HCT116 (cell line): ENCODE results near the gene SERPINA3. TPM values are rescaled to one million over a fixed set of nuclear protein-coding genes. Genes with fewer than 3 reads are reported as not detected.

ENCODE experiments used
- ATAC-seq: fragments of 200-7000 bp; cut with Tn5 transposase; 2 replicates; pipeline ENCODE4 v1.9.1; 2020; ENCODE audit warnings: mild to moderate bottlenecking, moderate library complexity
- BruUV-seq: library from RNA; stranded (reverse); fragments of 400-500 nt; replicated peaks from 2 replicates; lab custom pipeline; 2021; lab: Mats Ljungman, UMichigan
- CTCF ChIA-PET: fragments of 300-600 bp; sonication (Branson Sonifier 250); formaldehyde crosslinking; loops from one replicate; lab custom pipeline; 2021; ENCODE audit warnings: antibody characterized with exemption; lab: Charles Lee
- POLR2A ChIA-PET: fragments of 300-600, 350-600 bp; sonication (Branson Sonifier 250); formaldehyde crosslinking; loops from one replicate; lab custom pipeline; 2021; ENCODE audit warnings: antibody characterized with exemption; lab: Charles Lee
- RAD21 ChIA-PET, 2 experiments: fragments of 300-600 bp; sonication (Branson Sonifier 250); formaldehyde crosslinking; loops; one replicate each; lab custom pipeline; 2023; ENCODE audit warnings: low total read pairs in 2 of 2; ENCODE audit not compliant: uncharacterized antibody in 2 of 2, unreplicated experiment in 2 of 2, low non-redundant PET in 1 of 2; lab: Charles Lee
- DNase-seq: peaks from one replicate; pipeline ENCODE4 v3.0.0-alpha.2; 2010; ENCODE audit warnings: low read depth, low spot score
- H2AFZ ChIP-seq: fragments of 200-600 bp; shearing (Covaris generic), sonication (generic); 2 replicates; pipeline ENCODE4 v1.6.1; 2017; ENCODE audit warnings: low read depth, mixed run types, mixed read lengths, antibody characterized with exemption, low read length; ENCODE audit not compliant: poor library complexity, severe bottlenecking
- H3K27ac ChIP-seq: 2 replicates; pipeline ENCODE4 v1.5.1; 2012; ENCODE audit warnings: low read depth, low read length
- H3K27me3 ChIP-seq: fragments of 200-600 bp; sonication (generic); 2 replicates; pipeline ENCODE4 v1.6.1; 2016; ENCODE audit warnings: mixed run types, low read length, mixed read lengths; ENCODE audit not compliant: insufficient read depth
- H3K36me3 ChIP-seq, 2 experiments: fragments of 200-500 bp in 1 of 2; fragments of 200-600 bp in 1 of 2; sonication (Bioruptor generic) in 1 of 2; sonication (generic) in 1 of 2; 2 replicates each; pipeline versions ENCODE4 v1.5.1 to v1.6.1; 2014 to 2016; ENCODE audit warnings: low read length in 2 of 2, inconsistent platforms in 1 of 2, mixed read lengths in 1 of 2, mixed run types in 1 of 2; ENCODE audit not compliant: insufficient read depth in 2 of 2, control insufficient read depth in 1 of 2
- H3K4me1 ChIP-seq, 2 experiments: fragments of 200-600 bp in 1 of 2; sonication (generic) in 1 of 2; 2 replicates each; pipeline versions ENCODE4 v1.5.1 to v1.6.1; 2012 to 2017; ENCODE audit warnings: low read length in 2 of 2, inconsistent platforms in 1 of 2, mild to moderate bottlenecking in 1 of 2, mixed read lengths in 1 of 2, mixed run types in 1 of 2, moderate library complexity in 1 of 2; ENCODE audit not compliant: insufficient read depth in 2 of 2, control insufficient read depth in 1 of 2
- H3K4me2 ChIP-seq: fragments of 200-600 bp; sonication (generic); 2 replicates; pipeline ENCODE4 v1.6.1; 2017; ENCODE audit warnings: mixed run types, low read length, mixed read lengths
- H3K4me3 ChIP-seq, 2 experiments: fragments of 200-600 bp in 1 of 2; sonication (generic) in 1 of 2; replicated peaks in 1 of 2; 2 replicates each; pipeline ENCODE4 v1.5.1; 2011 to 2016; ENCODE audit warnings: low read length in 2 of 2, control low read depth in 1 of 2, low read depth in 1 of 2, mild to moderate bottlenecking in 1 of 2, mixed read lengths in 1 of 2, mixed run types in 1 of 2
- H3K79me2 ChIP-seq: fragments of 200-600 bp; sonication (generic); 2 replicates; pipeline ENCODE4 v1.6.1; 2017; ENCODE audit warnings: mild to moderate bottlenecking, mixed run types, low read length, moderate library complexity, mixed read lengths; ENCODE audit not compliant: insufficient read depth
- H3K9ac ChIP-seq: fragments of 200-600 bp; sonication (generic); 2 replicates; pipeline ENCODE4 v1.6.1; 2016; ENCODE audit warnings: low read length, mixed read lengths
- H3K9me2 ChIP-seq: fragments of 200-600 bp; sonication (generic), shearing (Covaris generic); 2 replicates; pipeline ENCODE4 v1.6.1; 2017; ENCODE audit warnings: mixed run types, mild to moderate bottlenecking, moderate library complexity; ENCODE audit not compliant: insufficient read depth
- H3K9me3 ChIP-seq, 2 experiments: fragments of 200-500 bp in 1 of 2; fragments of 200-600 bp in 1 of 2; sonication (Bioruptor generic) in 1 of 2; sonication (generic) in 1 of 2; 2 replicates each; pipeline ENCODE4 v1.6.1; 2014 to 2017; ENCODE audit warnings: low read length in 2 of 2, mixed read lengths in 2 of 2, inconsistent platforms in 1 of 2, low read depth in 1 of 2, mild to moderate bottlenecking in 1 of 2, mixed run types in 1 of 2, moderate library complexity in 1 of 2; ENCODE audit not compliant: control insufficient read depth in 1 of 2, insufficient read depth in 1 of 2
- H4K20me1 ChIP-seq: fragments of 200-600 bp; sonication (generic), shearing (Covaris generic); 2 replicates; pipeline ENCODE4 v1.6.1; 2017; ENCODE audit warnings: mixed run types, mild to moderate bottlenecking, moderate library complexity; ENCODE audit not compliant: insufficient read depth
- ATF3 ChIP-seq: IDR thresholded peaks from 2 replicates; pipeline ENCODE4 v1.6.1; 2012
- CBX3 ChIP-seq: IDR thresholded peaks from 2 replicates; pipeline ENCODE4 v1.6.1; 2012; ENCODE audit warnings: low read depth
- CEBPB ChIP-seq: IDR thresholded peaks from 2 replicates; pipeline ENCODE4 v1.6.1; 2012; ENCODE audit warnings: low read depth
- EGR1 ChIP-seq: IDR thresholded peaks from 2 replicates; pipeline ENCODE4 v1.6.1; 2012; ENCODE audit warnings: low read depth
- ELF1 ChIP-seq: IDR thresholded peaks from 2 replicates; pipeline ENCODE4 v1.6.1; 2012; ENCODE audit warnings: low read depth, borderline replicate concordance
- EZH2 ChIP-seq: fragments of 200-600 bp; sonication (generic); IDR thresholded peaks from 2 replicates; pipeline ENCODE4 v1.6.1; 2017; ENCODE audit warnings: antibody characterized with exemption, mixed run types
- EZH2phosphoT487 ChIP-seq: fragments of 200-600 bp; IDR thresholded peaks from 2 replicates; pipeline ENCODE4 v1.6.1; 2018; ENCODE audit warnings: antibody characterized with exemption, borderline replicate concordance
- FOSL1 ChIP-seq: IDR thresholded peaks from 2 replicates; pipeline ENCODE4 v1.6.1; 2012; ENCODE audit warnings: low read depth
- MAX ChIP-seq: IDR thresholded peaks from 2 replicates; pipeline ENCODE4 v1.6.1; 2012
- POLR2A ChIP-seq: IDR thresholded peaks from 2 replicates; pipeline ENCODE4 v1.7.0; 2011; ENCODE audit warnings: borderline replicate concordance; ENCODE audit not compliant: insufficient read depth, insufficient read length; ENCODE audit errors: extremely low read depth
- POLR2AphosphoS5 ChIP-seq: IDR thresholded peaks from 2 replicates; pipeline ENCODE4 v1.6.1; 2011; ENCODE audit warnings: mild to moderate bottlenecking, low read depth, low read length, moderate library complexity
- RAD21 ChIP-seq: IDR thresholded peaks from 2 replicates; pipeline ENCODE4 v1.6.1; 2012; ENCODE audit warnings: low read depth, mild to moderate bottlenecking
- REST ChIP-seq: IDR thresholded peaks from 2 replicates; pipeline ENCODE4 v1.6.1; 2012; ENCODE audit warnings: low read depth
- SIN3A ChIP-seq: IDR thresholded peaks from 2 replicates; pipeline ENCODE4 v1.6.1; 2012; ENCODE audit warnings: low read depth
- SRF ChIP-seq: IDR thresholded peaks from 2 replicates; pipeline ENCODE4 v1.6.1; 2012; ENCODE audit warnings: low read depth
- ZFX ChIP-seq: fragments of 450-650 bp; IDR thresholded peaks from 2 replicates; pipeline ENCODE4 v1.6.1; 2017
- intact Hi-C: fragments of 100-400 bp; cut with micrococcal nuclease; formaldehyde crosslinking; loops from 2 replicates; pipeline ENCODE4 v1.10.0; 2022
- total RNA-seq: library from RNA; stranded (reverse); gene quantifications from one replicate; pipeline ENCODE4 v1.2.1, GENCODE V29; 2021; ENCODE audit not compliant: unreplicated experiment

The SERPINA3 gene
- total RNA-seq, 1 experiment from 2014 or later = 4.3 TPM

DNA sequence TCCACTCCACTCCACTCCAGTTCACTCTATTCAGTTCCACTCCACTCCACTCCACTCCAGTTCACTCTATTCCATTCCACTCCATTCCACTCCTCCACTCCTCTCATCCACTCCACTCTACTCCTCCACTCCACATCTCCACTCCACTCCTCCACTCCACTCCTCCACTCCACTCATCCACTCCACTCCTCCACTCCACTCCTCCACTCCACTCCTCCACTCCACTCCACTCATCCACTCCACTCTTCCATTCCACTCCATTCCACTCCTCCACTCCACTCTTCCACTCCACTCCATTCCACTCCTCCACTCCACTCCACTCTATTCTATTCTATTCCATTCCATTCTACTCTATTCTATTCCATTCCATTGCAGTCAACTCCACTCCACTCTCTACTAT, 21.1 kb upstream of the SERPINA3 start:
- H3K36me3 ChIP-seq = no peaks in the 10 kb centered on the region
- H3K4me3 ChIP-seq = no peak overlapping the region
- no peaks in the 10 kb centered on the region for H4K20me1 ChIP-seq
- intact Hi-C loops = no loop called here
- RAD21 ChIA-PET = no interaction called here
- no peak overlapping the region for H3K27ac ChIP-seq
- CTCF ChIA-PET = no interaction called here
- H3K9me2 ChIP-seq = no peaks in the 10 kb centered on the region
- H3K4me1 ChIP-seq = no peaks in the 10 kb centered on the region
- no peaks in the 10 kb centered on the region for H3K9me3 ChIP-seq
- no peak overlapping the region for H2AFZ ChIP-seq
- no peak overlapping the region for H3K4me2 ChIP-seq
- POLR2A ChIA-PET = interaction anchor here (1.4 kb wide), 1 partner anchor 8 kb away, joined by 5 read pairs; no protein-coding TSS in a partner anchor
- no TSS peak for BruUV-seq
- ATAC-seq (no peak), DNase-seq (no peak)
- no peaks in the 10 kb centered on the region for H3K27me3 ChIP-seq
- no peak for TF ChIP-seq POLR2A
- no peak for TF ChIP-seq ELF1
- TF ChIP-seq RAD21 = no peak
- no peak for TF ChIP-seq EZH2
- no peak for TF ChIP-seq REST
- no peak for TF ChIP-seq EGR1
- TF ChIP-seq EZH2phosphoT487 = no peak
- no peak for TF ChIP-seq ATF3
- no peak for TF ChIP-seq POLR2AphosphoS5
- no peak for TF ChIP-seq MAX
- no peak for TF ChIP-seq SRF
- no peak for TF ChIP-seq ZFX
- no peak for TF ChIP-seq CEBPB
- TF ChIP-seq FOSL1 = no peak
- no peak for TF ChIP-seq SIN3A
- no peak for TF ChIP-seq CBX3
- no peaks in the 10 kb centered on the region for H3K79me2 ChIP-seq
- H3K9ac ChIP-seq = no peak overlapping the region
